ELF-1 (cell line): ENCODE data around the gene FFAR1.

Experiments used
- DNase-seq: peaks from one replicate; pipeline ENCODE4 v3.0.0-alpha.2; 2016; ENCODE audit warnings: low read depth, low spot score

FFAR1 gene

DNA sequence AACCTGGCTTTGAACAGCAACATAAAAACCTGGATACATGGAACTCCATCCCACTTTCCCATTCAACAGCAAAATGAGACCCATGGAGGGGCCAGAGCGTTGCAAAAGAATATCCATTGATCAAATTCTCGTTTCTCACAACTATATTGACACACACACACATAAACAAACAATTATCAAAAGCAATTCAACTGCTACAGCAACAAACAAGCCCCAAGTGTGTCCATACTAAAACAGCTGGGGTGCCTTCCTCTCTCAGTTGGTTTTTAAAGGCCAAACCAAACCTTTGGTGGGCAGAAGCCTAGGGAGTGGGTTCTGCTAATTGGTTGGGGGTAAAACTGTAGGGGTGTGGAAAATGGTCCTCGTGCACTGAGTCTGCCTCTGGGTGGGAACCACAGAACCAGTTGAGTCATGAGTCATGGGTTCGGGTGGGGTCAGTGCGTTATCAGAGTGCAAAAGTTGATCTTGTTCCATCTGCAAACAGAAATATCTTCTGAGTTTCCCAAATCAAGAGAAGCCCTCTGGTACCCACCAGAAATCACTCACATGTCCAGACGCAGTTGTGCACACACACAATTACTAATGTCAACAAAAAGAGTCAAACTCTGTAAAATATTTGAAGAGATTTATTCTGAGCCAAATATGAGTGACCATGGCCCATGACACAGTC, 41.6 kb downstream of the FFAR1 start:
- DNase-seq = no peak

DNA sequence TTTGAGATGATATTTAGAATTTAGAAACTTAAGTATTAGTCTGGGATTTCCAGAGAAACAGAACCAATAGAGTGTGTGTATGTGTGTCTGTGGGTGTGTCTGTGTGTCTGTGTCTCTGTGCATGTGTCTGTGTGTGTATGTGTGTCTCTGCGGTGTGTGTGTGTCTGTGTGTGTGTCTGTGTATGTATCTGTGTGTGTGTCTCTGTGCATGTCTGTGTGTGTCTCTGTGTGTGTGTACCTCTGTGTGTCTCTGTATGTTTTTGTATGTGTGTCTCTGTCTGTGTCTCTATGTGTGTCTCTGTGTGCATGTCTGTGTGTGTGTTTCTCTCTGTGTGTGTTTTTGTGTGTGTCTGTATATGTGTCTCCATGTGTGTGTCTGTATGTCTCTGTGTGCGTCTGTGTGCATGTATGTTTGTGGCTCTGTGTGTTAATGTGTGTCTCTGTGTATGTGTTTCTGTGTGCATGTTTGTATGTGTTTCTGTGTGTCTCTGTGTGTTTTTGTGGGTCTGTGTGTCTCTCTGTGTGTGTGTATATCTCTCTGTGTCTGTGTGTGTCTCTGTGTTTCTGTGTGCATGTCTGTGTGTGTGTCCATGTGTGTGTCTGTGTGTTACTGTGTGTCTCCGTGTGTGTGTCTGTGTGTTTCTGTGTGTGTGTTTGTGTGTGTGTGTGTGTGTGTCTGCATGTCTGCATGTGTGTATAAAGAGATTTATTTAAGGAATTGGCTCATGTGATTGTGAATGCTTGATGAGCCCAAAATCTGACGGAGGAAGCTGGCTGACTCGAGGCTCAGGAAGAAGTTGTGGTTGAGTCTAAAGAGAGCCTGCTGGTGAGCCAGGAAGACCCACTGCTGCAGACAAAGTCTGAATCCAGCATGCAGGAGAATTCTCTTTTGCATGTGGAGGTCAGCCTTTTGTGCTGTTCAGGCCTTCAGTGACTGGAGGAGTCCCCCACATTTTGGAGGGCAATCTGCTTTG, 45.3 kb downstream of the FFAR1 start:
- no peak for DNase-seq

DNA sequence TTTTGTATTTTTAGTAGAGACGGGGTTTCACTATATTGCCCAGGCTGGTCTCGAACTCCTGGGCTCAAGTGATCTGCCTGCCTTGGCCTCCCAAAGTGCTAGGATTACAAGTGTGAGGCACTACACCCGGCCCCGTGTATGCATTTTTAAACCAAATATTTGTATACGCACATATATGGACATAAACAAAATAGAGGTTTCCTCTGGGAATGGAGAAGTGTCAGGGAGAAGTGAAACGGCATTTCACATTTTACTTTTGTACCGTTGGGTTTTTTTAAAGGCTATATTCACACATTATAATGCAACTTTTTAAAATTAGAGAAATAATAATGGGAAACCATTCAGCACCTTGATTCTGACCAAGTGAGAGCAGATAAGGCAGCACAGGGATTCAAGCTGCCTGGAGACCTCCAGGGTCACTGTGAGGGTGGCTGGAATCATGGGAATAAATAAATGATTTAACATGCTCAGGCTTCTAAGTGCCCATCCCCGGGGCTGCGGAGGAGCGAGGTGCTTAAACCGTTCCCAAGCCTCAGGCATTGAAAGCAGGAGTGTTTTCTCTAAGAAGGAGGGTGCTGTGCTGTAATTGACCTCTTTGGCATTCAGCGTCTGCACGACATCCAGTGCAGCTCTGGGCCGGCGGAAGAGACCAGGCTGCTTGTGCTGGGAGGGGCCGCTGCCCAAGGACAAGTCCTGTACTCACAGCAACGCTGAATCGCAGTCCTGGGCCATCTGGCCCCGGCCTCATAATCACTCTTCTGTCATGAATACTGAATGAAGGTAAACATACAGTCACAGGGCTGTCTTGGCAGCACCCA, 47.9 kb downstream of the FFAR1 start:
- DNase-seq = peak; percentile 88

DNA sequence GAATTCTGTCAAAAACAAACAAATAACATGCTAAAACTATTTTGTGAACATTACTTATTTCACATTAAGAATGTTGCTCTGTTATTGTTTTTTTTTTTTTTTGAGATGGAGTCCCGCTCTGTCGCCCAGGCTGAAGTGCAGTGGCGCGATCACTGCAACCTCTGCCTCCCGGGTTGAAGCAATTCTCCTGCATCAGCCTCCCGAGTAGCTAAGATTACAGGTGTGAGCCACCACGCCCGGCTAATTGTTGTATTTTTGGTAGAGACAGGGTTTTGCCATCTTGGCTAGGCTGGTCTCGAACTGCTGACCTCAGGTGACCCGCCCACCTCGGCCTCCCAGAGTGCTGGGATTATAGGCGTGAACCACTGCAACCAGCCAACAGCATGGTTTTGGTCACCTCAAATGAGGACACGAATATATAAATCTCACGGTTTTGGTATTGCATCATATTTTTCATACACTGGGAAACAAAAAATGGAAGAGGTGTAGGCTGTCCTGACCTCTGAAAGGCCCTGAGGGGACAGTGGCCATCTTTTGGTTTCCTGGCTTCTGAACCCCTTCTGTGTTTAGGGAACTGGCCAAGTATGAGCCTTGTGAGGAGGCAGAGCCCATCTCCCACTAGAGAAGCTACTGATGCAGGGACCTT, 48.7 kb downstream of the FFAR1 start:
- no peak for DNase-seq

DNA sequence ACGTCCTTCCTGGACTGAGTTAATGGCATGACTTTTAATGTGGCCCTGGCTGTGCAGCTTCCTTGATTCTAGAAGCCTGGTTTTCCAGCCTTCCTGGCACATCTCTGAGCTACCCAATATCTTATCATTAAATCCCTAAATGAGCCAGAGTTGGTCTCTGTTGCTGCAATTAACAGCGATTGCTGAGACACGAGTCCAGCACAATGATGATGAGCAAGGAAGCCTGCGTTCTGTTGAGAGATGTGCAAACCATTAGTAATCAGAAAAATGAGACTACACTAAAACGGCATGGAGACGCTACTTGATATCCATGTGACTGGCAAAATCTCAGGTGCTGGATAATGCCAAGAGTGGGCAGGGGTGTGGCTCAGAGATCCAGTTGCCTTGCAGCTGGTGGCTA, 49.4 kb downstream of the FFAR1 start:
- no peak for DNase-seq
